Stimulated activated CD4-positive, alpha-beta T cell treated with anti-CD3 and anti-CD28 coated beads, Interleukin-4, amount 100 ng/mL, for 24 hours (primary cell): ENCODE data around the gene CEP41.
A peak's percentile ranks its signal among the peaks of the same experiment; 100 is the strongest.

ENCODE experiments used
- DNase-seq: peaks from one replicate; pipeline ENCODE4 v3.0.0-alpha.2; 2020

The CEP41 gene

GRCh38 chr7:130367088-130367755 lies 73.6 kb downstream of the CEP41 start:
- DNase-seq: no peak

GRCh38 chr7:130366564-130366963 lies 74.3 kb downstream of the CEP41 start:
- no peak for DNase-seq

GRCh38 chr7:130365511-130366441 lies 75.0 kb downstream of the CEP41 start:
- no peak for DNase-seq

- DNase-seq: no peak
Observed at GRCh38 chr7:130365088-130365487, 75.7 kb downstream of the CEP41 start.

GRCh38 chr7:130364451-130364850 lies 76.4 kb downstream of the CEP41 start:
- DNase-seq: no peak

GRCh38 chr7:130363026-130363847 lies 77.6 kb downstream of the CEP41 start:
- DNase-seq: peak; percentile 55

GRCh38 chr7:130362251-130362816 lies 78.5 kb downstream of the CEP41 start:
- DNase-seq: no peak

- DNase-seq: no peak
Observed at GRCh38 chr7:130361681-130362080, 79.1 kb downstream of the CEP41 start.

GRCh38 chr7:130360518-130360917 lies 80.3 kb downstream of the CEP41 start:
- DNase-seq: no peak

GRCh38 chr7:130359276-130359857 lies 81.4 kb downstream of the CEP41 start:
- DNase-seq: no peak

- no peak for DNase-seq
Observed at GRCh38 chr7:130358471-130358870, 82.3 kb downstream of the CEP41 start.

GRCh38 chr7:130356876-130357611 lies 83.8 kb downstream of the CEP41 start:
- DNase-seq: no peak

- DNase-seq: no peak
Observed at GRCh38 chr7:130356121-130356875, 84.5 kb downstream of the CEP41 start.

GRCh38 chr7:130353196-130353595 lies 87.6 kb downstream of the CEP41 start:
- no peak for DNase-seq

GRCh38 chr7:130352194-130353074 lies 88.4 kb downstream of the CEP41 start:
- DNase-seq: no peak

GRCh38 chr7:130351791-130352090 lies 89.1 kb downstream of the CEP41 start:
- DNase-seq: no peak

- no peak for DNase-seq
Observed at GRCh38 chr7:130350945-130351790, 89.6 kb downstream of the CEP41 start.

- no peak for DNase-seq
Observed at GRCh38 chr7:130349911-130350782, 90.7 kb downstream of the CEP41 start.
